ES-I3 (cell line): ENCODE results near the gene MRM2.

Source experiments
- H3K36me3 ChIP-seq: 2 replicates; pipeline ENCODE4 v1.6.1; 2013; ENCODE audit warnings: mild to moderate bottlenecking, low read length, control low read depth, moderate library complexity; ENCODE audit not compliant: insufficient read depth
- H3K4me1 ChIP-seq: 2 replicates; pipeline ENCODE4 v1.6.1; 2013; ENCODE audit warnings: mild to moderate bottlenecking, control low read depth, low read length; ENCODE audit not compliant: insufficient read depth
- H3K9ac ChIP-seq: 2 replicates; pipeline ENCODE4 v1.6.1; 2013; ENCODE audit warnings: low read depth, mild to moderate bottlenecking, low read length, moderate library complexity
- H3K9me3 ChIP-seq: 2 replicates; pipeline ENCODE4 v1.6.1; 2013; ENCODE audit warnings: mild to moderate bottlenecking, low read length, moderate library complexity; ENCODE audit not compliant: control insufficient read depth, insufficient read depth

MRM2 gene

GRCh38 chr7:2229467-2229866 lies 12.5 kb downstream of the MRM2 start:
- Histone ChIP-seq H3K9me3 (no peaks in the 10 kb centered on the region), H3K4me1 (peaks cover 4% of the 10 kb centered on the region), H3K9ac (no peak overlapping the region), H3K36me3 (peaks cover 8% of the 10 kb centered on the region; the same call in 1 of the 2 replicates)

DNA sequence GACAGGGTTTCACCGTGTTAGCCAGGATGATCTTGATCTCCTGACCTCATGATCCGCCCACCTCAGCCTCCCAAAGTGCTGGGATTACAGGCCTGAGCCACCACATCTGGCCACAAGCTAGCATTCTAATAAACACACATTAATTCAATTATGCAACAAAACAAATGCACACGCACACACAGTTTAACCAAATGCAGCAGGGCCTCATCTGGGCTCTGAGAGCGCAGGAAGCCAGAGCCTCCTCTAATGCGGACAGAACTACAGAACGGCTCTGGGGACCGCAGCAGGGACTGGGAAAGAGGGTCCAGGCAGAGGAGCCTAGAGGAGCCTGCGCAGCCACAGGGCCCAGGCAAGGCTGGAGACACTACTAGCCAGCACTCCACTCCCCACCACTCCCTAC lies 13.1 kb downstream of the MRM2 start:
- Histone ChIP-seq H3K36me3 (peaks cover 8% of the 10 kb centered on the region; the same call in 1 of the 2 replicates), H3K9me3 (no peaks in the 10 kb centered on the region), H3K9ac (no peak overlapping the region), H3K4me1 (no peaks in the 10 kb centered on the region; the same call in 1 of the 2 replicates)

GRCh38 chr7:2227699-2228098 lies 14.3 kb downstream of the MRM2 start:
- H3K36me3 ChIP-seq, result peaks cover 8% of the 10 kb centered on the region; the same call in 1 of the 2 replicates
- no peaks in the 10 kb centered on the region for H3K9me3 ChIP-seq
- H3K4me1 ChIP-seq, result no peaks in the 10 kb centered on the region; the same call in 1 of the 2 replicates
- no peak overlapping the region for H3K9ac ChIP-seq

DNA sequence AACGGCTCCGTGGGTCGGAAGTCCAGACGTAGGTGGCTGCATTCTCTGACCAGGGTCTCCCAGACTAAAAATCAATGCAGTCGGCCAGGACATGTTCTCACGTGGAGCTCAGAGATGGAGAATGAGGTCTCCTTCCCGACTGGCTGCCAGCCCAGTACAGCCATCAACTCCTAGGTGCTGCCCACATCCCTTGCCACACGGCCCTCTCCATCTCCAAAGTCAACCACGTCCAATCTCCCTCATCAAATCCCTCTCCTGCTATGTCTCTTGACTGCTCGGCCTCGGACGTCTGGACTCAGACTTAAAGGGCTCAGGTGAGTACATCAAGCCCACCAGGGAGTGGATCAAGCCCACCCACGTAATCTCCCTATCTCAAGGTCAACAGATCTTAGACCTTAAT lies 16.2 kb downstream of the MRM2 start:
- Histone ChIP-seq H3K36me3 (peaks cover 8% of the 10 kb centered on the region; the same call in 1 of the 2 replicates), H3K4me1 (no peaks in the 10 kb centered on the region), H3K9ac (no peak overlapping the region), H3K9me3 (no peaks in the 10 kb centered on the region)

- Histone ChIP-seq H3K9ac (no peak overlapping the region), H3K9me3 (no peaks in the 10 kb centered on the region), H3K4me1 (no peaks in the 10 kb centered on the region), H3K36me3 (peaks cover 8% of the 10 kb centered on the region; the same call in 1 of the 2 replicates)
These were observed 16.7 kb downstream of the MRM2 start for GRCh38 chr7:2225336-2225735.

DNA sequence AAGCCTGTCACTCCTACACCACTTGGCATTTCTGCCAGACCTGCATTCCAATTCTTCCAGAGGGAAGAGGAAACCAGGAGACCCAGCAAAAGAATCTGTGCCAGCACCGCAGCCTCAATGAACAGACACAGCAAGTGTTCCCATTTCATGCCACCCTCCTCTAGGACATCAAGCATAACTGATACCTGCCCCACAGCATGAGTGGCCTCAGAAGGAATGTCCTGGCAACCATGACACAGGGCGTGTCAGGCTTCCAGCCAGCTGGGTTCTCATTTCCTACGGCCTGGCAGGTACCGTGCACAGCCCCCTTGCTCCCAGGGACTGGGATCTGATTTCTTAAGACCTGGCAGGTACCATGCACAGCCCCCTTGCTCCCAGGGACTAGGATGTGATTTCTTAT lies 17.1 kb downstream of the MRM2 start:
- Histone ChIP-seq H3K4me1 (no peaks in the 10 kb centered on the region), H3K9ac (no peak overlapping the region), H3K36me3 (peaks cover 8% of the 10 kb centered on the region; the same call in 1 of the 2 replicates), H3K9me3 (no peaks in the 10 kb centered on the region)

DNA sequence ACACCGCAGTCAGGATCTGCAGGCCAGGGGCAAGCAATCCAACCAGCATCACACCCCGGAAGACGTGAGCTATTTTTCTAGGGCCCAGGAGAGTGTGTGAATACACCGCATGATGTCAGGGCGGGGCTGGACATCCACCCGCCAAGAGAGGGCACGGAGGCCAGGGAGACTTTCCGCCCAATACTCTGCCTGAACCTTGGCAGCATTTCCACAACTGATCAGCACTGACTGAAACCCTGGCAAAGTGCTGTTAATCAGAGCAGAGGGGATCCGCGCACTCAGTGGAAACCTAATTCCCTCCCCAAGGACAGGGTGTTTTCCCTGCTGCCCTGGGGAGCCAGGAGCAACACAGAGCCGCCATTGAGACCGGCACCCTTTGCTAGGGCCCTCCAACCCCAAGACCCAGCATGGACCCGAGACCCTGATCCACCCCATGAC lies 17.5 kb downstream of the MRM2 start:
- no peaks in the 10 kb centered on the region for H3K4me1 ChIP-seq
- H3K36me3 ChIP-seq, result peaks cover 8% of the 10 kb centered on the region; the same call in 1 of the 2 replicates
- no peaks in the 10 kb centered on the region for H3K9me3 ChIP-seq
- no peak overlapping the region for H3K9ac ChIP-seq

GRCh38 chr7:2223321-2223720 lies 18.7 kb downstream of the MRM2 start:
- Histone ChIP-seq H3K9ac (no peak overlapping the region), H3K9me3 (no peaks in the 10 kb centered on the region), H3K4me1 (no peaks in the 10 kb centered on the region), H3K36me3 (peaks cover 4% of the 10 kb centered on the region; the same call in 1 of the 2 replicates)

GRCh38 chr7:2222516-2222915 lies 19.5 kb downstream of the MRM2 start:
- peaks cover 1% of the 10 kb centered on the region for H3K36me3 ChIP-seq
- no peaks in the 10 kb centered on the region for H3K9me3 ChIP-seq
- no peak overlapping the region for H3K9ac ChIP-seq
- no peaks in the 10 kb centered on the region for H3K4me1 ChIP-seq

DNA sequence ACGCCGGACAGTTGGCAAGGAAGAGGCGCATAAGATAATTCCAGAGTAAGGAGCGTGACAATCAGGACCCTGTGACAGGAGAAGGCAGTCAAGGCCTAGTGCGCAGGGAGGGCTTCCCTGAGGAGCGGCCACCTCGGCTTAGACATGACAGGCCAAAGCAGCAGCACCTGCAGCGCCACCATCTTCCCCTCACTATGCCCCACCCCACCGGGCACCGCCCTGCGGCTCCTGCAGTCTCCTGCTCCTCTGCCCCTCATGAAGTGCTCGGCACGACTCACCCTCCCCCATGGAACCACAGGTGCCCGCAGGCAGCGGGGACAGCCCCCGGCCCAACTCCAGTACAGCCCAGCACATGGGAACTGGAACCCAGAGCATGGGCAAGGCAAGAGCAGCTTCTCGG lies 21.1 kb downstream of the MRM2 start:
- peaks cover 14% of the 10 kb centered on the region for H3K36me3 ChIP-seq
- no peaks in the 10 kb centered on the region for H3K4me1 ChIP-seq
- no peak overlapping the region for H3K9ac ChIP-seq
- no peaks in the 10 kb centered on the region for H3K9me3 ChIP-seq

DNA sequence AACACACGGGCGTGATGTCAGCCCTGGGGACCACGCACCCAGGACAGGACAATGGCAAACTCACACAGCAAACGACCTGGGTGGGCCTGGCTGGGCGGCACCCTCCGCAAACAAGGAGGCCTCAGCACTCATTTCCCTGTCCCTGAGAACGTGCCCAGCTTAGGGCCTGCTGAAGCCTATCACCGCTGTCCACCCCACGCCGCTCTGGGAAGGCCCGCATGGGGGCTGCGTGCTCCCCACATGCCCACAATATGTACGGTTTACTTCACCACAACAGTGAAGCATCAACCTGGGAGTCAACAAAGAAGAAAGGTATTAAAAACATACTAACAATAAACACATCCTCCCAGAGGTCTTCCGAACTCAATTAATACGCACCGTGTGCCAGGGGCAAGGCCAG lies 21.5 kb downstream of the MRM2 start:
- H3K36me3 ChIP-seq, result peaks cover 14% of the 10 kb centered on the region
- no peaks in the 10 kb centered on the region for H3K9me3 ChIP-seq
- no peak overlapping the region for H3K9ac ChIP-seq
- H3K4me1 ChIP-seq, result no peaks in the 10 kb centered on the region

- H3K36me3 ChIP-seq, result peaks cover 14% of the 10 kb centered on the region
- no peaks in the 10 kb centered on the region for H3K9me3 ChIP-seq
- no peaks in the 10 kb centered on the region for H3K4me1 ChIP-seq
- no peak overlapping the region for H3K9ac ChIP-seq
These were observed 22.0 kb downstream of the MRM2 start for GRCh38 chr7:2220030-2220429.

DNA sequence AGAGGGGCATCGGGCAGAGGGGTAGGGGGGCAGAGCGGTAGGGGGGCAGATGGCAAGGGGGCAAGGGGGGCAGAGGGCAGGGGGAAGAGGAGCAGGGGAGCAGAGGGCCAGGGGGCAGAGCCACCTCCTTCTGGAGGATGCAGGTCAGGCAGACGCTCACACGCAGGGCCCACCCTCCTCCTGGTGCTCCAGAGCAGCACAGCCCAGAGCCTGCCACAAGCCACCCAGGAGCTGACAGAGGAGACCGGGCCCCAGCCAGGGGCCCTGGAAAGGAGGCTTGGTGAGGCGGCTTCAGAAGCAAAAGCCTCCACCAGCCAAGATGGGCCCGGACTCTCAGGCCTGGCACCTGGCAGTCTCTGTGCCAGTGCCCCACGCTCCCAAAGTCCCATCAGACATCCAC lies 22.4 kb downstream of the MRM2 start:
- H3K36me3 ChIP-seq, result peaks cover 17% of the 10 kb centered on the region

DNA sequence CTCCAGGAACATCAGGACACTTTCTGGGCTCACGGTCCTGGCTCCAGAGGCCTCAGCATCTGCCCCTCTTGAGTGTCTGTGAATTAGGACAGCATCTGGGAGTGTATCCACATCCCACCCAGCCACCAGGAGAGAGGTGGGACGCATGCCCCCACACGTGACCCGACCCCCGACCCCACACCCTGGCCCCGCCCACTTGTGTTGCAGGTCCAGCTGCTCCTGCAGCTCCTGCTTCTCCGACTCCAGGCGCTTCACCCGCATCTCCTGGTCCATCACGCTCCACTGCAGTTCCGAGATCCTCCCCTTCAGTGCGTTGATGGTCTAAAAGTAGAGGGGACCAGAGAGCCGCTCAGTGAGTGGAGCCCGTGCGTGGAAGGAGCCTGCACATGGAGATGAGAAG lies 22.9 kb downstream of the MRM2 start:
- peaks cover 18% of the 10 kb centered on the region for H3K36me3 ChIP-seq
- no peaks in the 10 kb centered on the region for H3K9me3 ChIP-seq
- H3K9ac ChIP-seq, result no peak overlapping the region
- H3K4me1 ChIP-seq, result no peaks in the 10 kb centered on the region

More for the DNA sequence above, 22.4 kb downstream of the MRM2 start:
- Histone ChIP-seq H3K9me3 (no peaks in the 10 kb centered on the region), H3K4me1 (no peaks in the 10 kb centered on the region), H3K9ac (no peak overlapping the region)

DNA sequence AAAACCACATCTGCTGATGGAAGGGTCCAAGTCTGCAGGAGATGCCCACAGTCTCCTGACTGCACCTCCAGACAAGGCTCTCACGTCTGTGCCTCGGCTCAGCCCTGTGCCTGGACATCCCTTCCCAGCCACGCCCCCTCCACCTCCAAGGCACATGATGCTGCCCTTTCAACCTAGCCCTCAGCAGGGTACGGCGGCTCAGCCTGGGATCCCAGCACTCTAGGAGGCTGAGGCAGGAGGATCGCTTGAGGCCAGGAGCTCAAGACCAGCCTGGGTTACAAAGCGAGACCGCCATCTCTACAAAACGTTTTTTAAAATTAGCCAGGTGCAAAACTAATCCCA lies 23.6 kb downstream of the MRM2 start:
- Histone ChIP-seq H3K9me3 (no peaks in the 10 kb centered on the region), H3K36me3 (peaks cover 18% of the 10 kb centered on the region), H3K9ac (no peak overlapping the region), H3K4me1 (no peaks in the 10 kb centered on the region)
